Activated T-cell treated with anti-CD3 and anti-CD28 coated beads, Interleukin-2, amount 50 U/mL, for 24 hours (primary cell): Measurements from ENCODE around the gene NPIPB8.
"Not testable (repeated sequence)": the region's sequence is repeated elsewhere in the genome, so short reads cannot be mapped to it uniquely, and the experiment has no call there.

ENCODE experiments used
- DNase-seq: peaks from one replicate; pipeline ENCODE4 v3.0.0-alpha.2; 2020
- H3K27ac Mint-ChIP-seq: 2 replicates; pipeline ENCODE4 v1.8.0; 2020; ENCODE audit warnings: mild to moderate bottlenecking, mixed read lengths
- H3K27me3 Mint-ChIP-seq: 2 replicates; pipeline ENCODE4 v1.8.0; 2020; ENCODE audit warnings: mixed read lengths
- H3K36me3 Mint-ChIP-seq: 2 replicates; pipeline ENCODE4 v1.8.0; 2020; ENCODE audit warnings: low read depth, mixed read lengths
- H3K4me1 Mint-ChIP-seq: 2 replicates; pipeline ENCODE4 v1.8.0; 2020; ENCODE audit warnings: low read depth, mixed read lengths
- H3K4me3 Mint-ChIP-seq: 2 replicates; pipeline ENCODE4 v1.8.0; 2020; ENCODE audit warnings: mild to moderate bottlenecking, moderate library complexity, mixed read lengths
- H3K9me3 Mint-ChIP-seq: 2 replicates; pipeline ENCODE4 v1.8.0; 2020; ENCODE audit warnings: mixed read lengths

NPIPB8 gene

GRCh38 chr16:28601589-28601988, 36.3 kb upstream of the NPIPB8 start:
- H3K9me3 Mint-ChIP-seq, H3K4me1 Mint-ChIP-seq, H3K4me3 Mint-ChIP-seq, H3K27me3 Mint-ChIP-seq, H3K36me3 Mint-ChIP-seq, DNase-seq, H3K27ac Mint-ChIP-seq: not testable (repeated sequence)

GRCh38 chr16:28602062-28602461, 35.8 kb upstream of the NPIPB8 start:
- not testable (repeated sequence) for H3K4me1 Mint-ChIP-seq, H3K27me3 Mint-ChIP-seq, DNase-seq, H3K4me3 Mint-ChIP-seq, H3K9me3 Mint-ChIP-seq, H3K27ac Mint-ChIP-seq
- H3K36me3 Mint-ChIP-seq = peaks cover 12% of the 10 kb centered on the region

GRCh38 chr16:28602529-28602928, 35.3 kb upstream of the NPIPB8 start:
- H3K27ac Mint-ChIP-seq = no peak overlapping the region
- no peaks in the 10 kb centered on the region for H3K27me3 Mint-ChIP-seq
- peaks cover 2% of the 10 kb centered on the region for H3K4me1 Mint-ChIP-seq
- no peak overlapping the region for H3K4me3 Mint-ChIP-seq
- H3K9me3 Mint-ChIP-seq = no peaks in the 10 kb centered on the region
- peaks cover 14% of the 10 kb centered on the region for H3K36me3 Mint-ChIP-seq
- DNase-seq = no peak

GRCh38 chr16:28603381-28604185, 34.3 kb upstream of the NPIPB8 start:
- Mint-ChIP-seq H3K27me3 (no peaks in the 10 kb centered on the region), H3K4me1 (no peaks in the 10 kb centered on the region), H3K9me3 (no peaks in the 10 kb centered on the region), H3K4me3 (no peak overlapping the region), H3K36me3 (peaks cover 20% of the 10 kb centered on the region), H3K27ac (no peak overlapping the region)
- DNase-seq = no peak

- no peak overlapping the region for H3K4me3 Mint-ChIP-seq
- no peak overlapping the region for H3K27ac Mint-ChIP-seq
- H3K27me3 Mint-ChIP-seq = no peaks in the 10 kb centered on the region
- no peaks in the 10 kb centered on the region for H3K9me3 Mint-ChIP-seq
- DNase-seq = no peak
- no peaks in the 10 kb centered on the region for H3K4me1 Mint-ChIP-seq
- peaks cover 20% of the 10 kb centered on the region for H3K36me3 Mint-ChIP-seq
These were observed 33.7 kb upstream of the NPIPB8 start for GRCh38 chr16:28604186-28604565.

GRCh38 chr16:28606291-28607115, 31.4 kb upstream of the NPIPB8 start:
- Mint-ChIP-seq H3K4me3 (no peak overlapping the region), H3K4me1 (peaks cover 17% of the 10 kb centered on the region), H3K27ac (no peak overlapping the region), H3K27me3 (no peaks in the 10 kb centered on the region), H3K36me3 (peaks cover 20% of the 10 kb centered on the region), H3K9me3 (no peaks in the 10 kb centered on the region)
- no peak for DNase-seq

GRCh38 chr16:28607116-28607623, 30.7 kb upstream of the NPIPB8 start:
- H3K4me1 Mint-ChIP-seq = peaks cover 17% of the 10 kb centered on the region
- H3K27ac Mint-ChIP-seq = no peak overlapping the region
- DNase-seq = no peak
- H3K27me3 Mint-ChIP-seq = no peaks in the 10 kb centered on the region
- no peak overlapping the region for H3K4me3 Mint-ChIP-seq
- H3K9me3 Mint-ChIP-seq = no peaks in the 10 kb centered on the region
- H3K36me3 Mint-ChIP-seq = peaks cover 20% of the 10 kb centered on the region

- Mint-ChIP-seq H3K4me1 (peaks cover 17% of the 10 kb centered on the region), H3K36me3 (peaks cover 20% of the 10 kb centered on the region)
- not testable (repeated sequence) for H3K4me3 Mint-ChIP-seq, H3K9me3 Mint-ChIP-seq, H3K27ac Mint-ChIP-seq, H3K27me3 Mint-ChIP-seq
- DNase-seq = peak; percentile 27
These were observed 30.0 kb upstream of the NPIPB8 start for GRCh38 chr16:28607681-28608495.

GRCh38 chr16:28608496-28608808, 29.4 kb upstream of the NPIPB8 start:
- Mint-ChIP-seq H3K4me1 (peaks cover 17% of the 10 kb centered on the region), H3K36me3 (peaks cover 20% of the 10 kb centered on the region)
- not testable (repeated sequence) for H3K27me3 Mint-ChIP-seq, H3K9me3 Mint-ChIP-seq, H3K27ac Mint-ChIP-seq, DNase-seq, H3K4me3 Mint-ChIP-seq

- not testable (repeated sequence) for H3K4me3 Mint-ChIP-seq
These were observed 28.8 kb upstream of the NPIPB8 start for GRCh38 chr16:28608867-28609596.

GRCh38 chr16:28609631-28610594, 28.0 kb upstream of the NPIPB8 start, which contains the start of gene SULT1A1:
SULT1A1 (minus strand) TSS chr16:28610044; CDS start chr16:28608855, 1,189 bp downstream.
- no peak for DNase-seq
- no peaks in the 10 kb centered on the region for H3K27me3 Mint-ChIP-seq
- H3K4me1 Mint-ChIP-seq = peaks cover 17% of the 10 kb centered on the region
- H3K9me3 Mint-ChIP-seq = no peaks in the 10 kb centered on the region
- H3K27ac Mint-ChIP-seq = peak within 1 kb of the TSS; percentile 62
- no peak within 1 kb of the TSS for H3K4me3 Mint-ChIP-seq
- peaks cover 20% of the 10 kb centered on the region for H3K36me3 Mint-ChIP-seq

More at GRCh38 chr16:28608867-28609596, 28.8 kb upstream of the NPIPB8 start:
- H3K27ac Mint-ChIP-seq = peak overlapping the region; percentile 62
- H3K27me3 Mint-ChIP-seq, H3K9me3 Mint-ChIP-seq: not testable (repeated sequence)
- DNase-seq = peak; percentile 29
- H3K36me3 Mint-ChIP-seq = peaks cover 20% of the 10 kb centered on the region
- H3K4me1 Mint-ChIP-seq = peaks cover 17% of the 10 kb centered on the region

GRCh38 chr16:28610595-28611191, 27.2 kb upstream of the NPIPB8 start:
- H3K27me3 Mint-ChIP-seq = no peaks in the 10 kb centered on the region
- H3K4me1 Mint-ChIP-seq = peaks cover 19% of the 10 kb centered on the region
- H3K36me3 Mint-ChIP-seq = peaks cover 18% of the 10 kb centered on the region
- no peak overlapping the region for H3K4me3 Mint-ChIP-seq
- H3K27ac Mint-ChIP-seq = peak overlapping the region; percentile 9
- DNase-seq = no peak
- no peaks in the 10 kb centered on the region for H3K9me3 Mint-ChIP-seq
